Activated CD4-positive, CD25-positive, alpha-beta regulatory T cell treated with anti-CD3 and anti-CD28 coated beads, Interleukin-2, amount 50 U/mL, for 16 hours (primary cell): ENCODE results near the gene ZNF835.
"Not testable (repeated sequence)": the region's sequence is repeated elsewhere in the genome, so short reads cannot be mapped to it uniquely, and the experiment has no call there.

ENCODE experiments used
- DNase-seq: peaks from one replicate; pipeline ENCODE4 v3.0.0-alpha.2; 2020; ENCODE audit warnings: low read depth, low spot score

Gene ZNF835

GRCh38 chr19:56671613-56671994 is at the start of gene ZNF835:
Gene ZNF835, minus strand, starts transcription at chr19:56671757. Its CDS starts 6,559 bp downstream, at chr19:56665198.
- peak; percentile 61 for DNase-seq

- no peak for DNase-seq
Observed at GRCh38 chr19:56720281-56720680, 48.7 kb upstream of the ZNF835 start.

DNA sequence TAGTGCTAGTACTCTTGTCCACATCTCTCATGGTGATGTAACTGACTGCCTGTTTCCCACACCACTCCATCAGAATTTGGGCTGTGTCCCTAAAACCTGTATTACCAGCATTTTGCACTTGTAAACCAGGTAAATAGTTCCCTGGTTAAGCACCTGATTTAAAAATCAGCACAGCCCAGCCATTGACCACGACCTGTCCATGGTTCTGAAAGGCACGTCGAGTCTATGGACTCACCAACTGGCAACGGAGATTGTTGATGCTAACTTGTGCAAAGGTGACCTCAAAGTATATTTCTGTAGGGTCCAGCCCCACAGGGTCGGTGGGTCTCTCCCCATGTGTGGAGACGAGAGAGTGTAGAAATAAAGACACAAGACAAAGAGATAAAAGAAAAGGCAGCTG is 46.7 kb upstream of the ZNF835 start:
- DNase-seq: no peak

- DNase-seq: no peak
Observed at GRCh38 chr19:56712611-56713276, 41.2 kb upstream of the ZNF835 start.

- DNase-seq: no peak
Observed at GRCh38 chr19:56710437-56710836, 38.9 kb upstream of the ZNF835 start.

DNA sequence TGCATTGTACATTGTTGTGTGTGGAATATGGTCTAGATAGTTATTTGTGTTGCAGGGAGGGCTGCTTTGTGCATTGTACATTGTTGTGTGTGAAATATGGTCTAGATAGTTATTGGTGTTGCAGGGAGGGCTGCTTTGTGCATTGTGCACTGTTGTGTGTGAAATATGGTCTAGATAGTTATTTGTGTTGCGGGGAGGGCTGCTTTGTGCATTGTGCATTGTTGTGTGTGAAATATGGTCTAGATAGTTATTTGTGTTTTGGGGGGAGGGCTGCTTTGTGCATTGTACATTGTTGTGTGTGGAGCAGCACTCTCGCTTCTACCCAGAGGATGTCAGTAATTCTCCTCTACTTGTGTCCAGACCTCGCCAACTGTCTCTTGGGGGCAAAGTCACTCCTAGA is 36.3 kb upstream of the ZNF835 start:
- no peak for DNase-seq

DNA sequence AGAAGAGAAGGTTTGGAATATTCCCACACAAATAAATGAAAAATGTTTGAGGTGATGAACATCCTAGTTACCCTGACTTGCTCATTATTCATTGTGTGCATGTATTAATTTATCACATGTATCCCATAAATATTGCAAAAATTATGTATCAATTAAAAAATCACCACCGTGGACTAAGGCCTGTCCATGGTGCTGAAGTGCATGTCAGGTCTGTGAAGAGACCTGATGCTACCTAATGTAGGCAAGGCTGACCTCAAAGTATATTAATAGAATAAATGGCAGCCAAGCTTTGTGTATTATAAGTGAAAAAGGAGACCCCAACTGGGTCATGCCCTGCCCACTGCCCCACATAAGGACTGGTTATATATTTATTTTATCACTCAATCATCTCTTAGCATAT is 34.4 kb upstream of the ZNF835 start:
- DNase-seq: no peak

DNA sequence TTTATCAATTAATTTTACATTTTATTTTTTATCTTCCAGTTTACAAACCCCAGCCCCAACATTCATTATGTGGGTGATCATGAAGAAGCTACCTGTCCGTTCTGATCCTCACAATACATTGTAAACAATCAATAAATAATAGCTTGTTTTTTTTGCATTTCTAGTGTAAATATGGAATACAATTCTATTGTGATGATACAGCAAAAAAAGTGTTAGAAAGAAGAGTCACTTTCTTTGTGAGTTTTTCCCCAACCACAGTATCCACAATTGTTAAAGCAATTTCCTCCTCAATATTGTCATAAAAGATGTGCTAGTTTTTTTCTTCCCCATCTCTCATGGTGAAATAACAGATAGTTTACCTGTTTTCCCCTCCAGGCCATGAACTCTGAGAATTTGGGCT is 30.3 kb upstream of the ZNF835 start:
- no peak for DNase-seq

GRCh38 chr19:56699552-56699951 is 28.0 kb upstream of the ZNF835 start:
- DNase-seq: no peak

DNA sequence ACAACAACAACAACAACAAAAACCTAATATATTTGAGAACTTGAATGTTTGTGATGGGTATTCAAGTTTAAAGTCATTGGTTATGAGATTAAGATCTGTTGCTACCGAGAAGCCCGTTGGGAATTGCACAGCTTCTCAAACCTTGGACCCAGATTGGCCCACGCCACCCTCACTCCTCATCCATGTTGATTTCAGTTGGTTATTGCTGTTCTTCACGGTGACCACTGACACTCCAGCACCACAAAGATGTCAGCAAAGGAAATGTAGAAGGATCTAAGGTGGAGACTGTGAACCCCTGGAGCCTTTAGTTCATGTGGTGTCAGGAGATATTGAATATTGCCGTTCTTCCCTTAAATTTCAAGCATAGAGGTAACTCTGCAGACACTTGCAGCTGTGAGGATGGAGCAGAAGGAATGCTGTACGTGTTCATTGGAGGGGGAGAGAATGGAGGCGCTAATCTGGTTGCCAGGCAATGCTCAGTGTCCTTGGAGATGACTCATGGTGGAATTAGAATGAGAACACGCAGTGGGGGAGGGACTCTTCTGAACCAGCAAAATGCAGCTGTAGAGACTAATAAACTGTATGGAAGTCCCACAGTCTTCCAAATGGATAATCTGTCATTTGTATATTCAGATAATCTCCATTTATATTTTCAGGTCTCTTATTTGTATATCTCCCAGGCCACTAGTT is 20.8 kb upstream of the ZNF835 start:
- DNase-seq: no peak

- DNase-seq: no peak
Observed at GRCh38 chr19:56690670-56691069, 19.1 kb upstream of the ZNF835 start.

DNA sequence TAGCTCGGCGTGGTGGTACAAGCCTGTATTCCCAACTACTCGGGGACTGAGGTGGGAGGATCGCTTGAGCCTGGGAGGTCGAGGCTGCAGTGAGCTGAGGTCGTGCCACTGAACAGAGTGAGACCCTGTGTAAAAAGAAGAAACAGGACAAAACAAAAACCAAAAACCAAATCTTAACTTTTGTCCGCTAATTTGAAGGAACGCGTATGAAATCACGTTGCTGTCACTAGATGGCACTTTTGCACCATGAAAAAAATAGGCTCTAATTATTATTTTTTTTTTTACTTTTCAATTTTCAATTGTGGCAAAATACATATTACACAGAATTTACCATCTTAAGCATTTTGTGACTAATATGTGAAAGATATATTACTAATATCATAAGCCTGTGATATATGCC is 17.6 kb upstream of the ZNF835 start:
- no peak for DNase-seq

DNA sequence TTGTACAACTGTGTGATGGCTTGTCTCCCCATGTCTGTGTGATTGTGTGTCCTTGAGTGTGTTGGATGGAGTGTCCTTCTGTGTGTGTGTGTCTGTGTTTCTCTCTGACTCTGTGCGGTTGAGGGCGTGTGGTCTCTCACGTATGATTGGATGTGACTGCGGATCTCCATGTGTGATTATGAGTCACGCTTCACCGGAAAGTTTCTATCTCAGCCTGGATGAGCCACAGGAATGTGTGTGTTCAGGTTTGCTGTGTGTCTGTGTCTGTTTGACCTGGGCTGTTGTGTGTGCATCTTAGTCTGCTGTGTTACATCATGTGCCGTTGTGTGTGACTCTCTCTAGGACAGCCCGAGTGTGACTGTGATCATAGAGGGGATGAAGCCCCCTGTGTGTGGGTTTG is 15.5 kb upstream of the ZNF835 start:
- DNase-seq: no peak

DNA sequence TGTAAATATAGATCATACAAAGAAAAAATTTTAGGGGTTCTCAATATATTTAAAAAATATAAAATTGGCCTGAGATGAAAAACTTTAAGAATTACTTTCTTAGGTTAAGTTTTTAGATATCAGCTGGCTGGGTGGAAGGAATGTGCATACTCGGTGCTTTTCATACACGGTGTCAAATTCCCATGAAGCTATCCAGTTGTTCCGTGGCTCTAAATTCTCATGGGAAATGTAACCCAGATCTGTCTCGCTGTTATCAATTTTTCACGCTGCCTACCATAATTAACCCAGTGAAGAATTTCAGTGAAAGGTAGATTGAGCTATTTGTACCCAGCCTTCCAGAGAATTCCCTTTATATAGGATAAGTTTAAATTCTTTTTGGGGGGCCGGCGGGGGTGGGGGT is 11.6 kb upstream of the ZNF835 start:
- no peak for DNase-seq

- DNase-seq: no peak
Observed at GRCh38 chr19:56681702-56682101, 10.1 kb upstream of the ZNF835 start.

- DNase-seq: no peak
Observed at GRCh38 chr19:56678205-56678604, 6.6 kb upstream of the ZNF835 start.

DNA sequence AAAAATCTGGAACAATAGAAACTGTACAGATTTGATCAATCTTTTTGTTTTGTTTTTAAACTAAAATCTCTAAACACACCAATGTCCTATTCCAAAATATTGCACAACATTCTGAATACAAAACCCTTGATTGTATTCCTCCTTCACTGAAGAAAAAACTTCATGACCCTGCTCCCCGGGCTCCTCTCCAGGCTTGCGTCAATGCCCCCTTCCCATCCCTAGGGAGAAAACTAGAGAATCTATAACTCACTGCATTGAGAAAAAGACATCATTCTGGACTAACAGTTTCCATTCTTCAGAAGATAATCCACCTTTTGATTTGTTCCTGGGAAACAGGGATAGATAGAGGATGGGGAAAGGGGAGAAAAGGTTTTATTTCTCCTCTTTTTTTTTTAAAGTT is 1.1 kb upstream of the ZNF835 start:
- DNase-seq: not testable (repeated sequence)

GRCh38 chr19:56670961-56671612 is 470 bp downstream of the ZNF835 start:
- DNase-seq: no peak

- DNase-seq: no peak
Observed at GRCh38 chr19:56670401-56670960, 1.1 kb downstream of the ZNF835 start.

DNA sequence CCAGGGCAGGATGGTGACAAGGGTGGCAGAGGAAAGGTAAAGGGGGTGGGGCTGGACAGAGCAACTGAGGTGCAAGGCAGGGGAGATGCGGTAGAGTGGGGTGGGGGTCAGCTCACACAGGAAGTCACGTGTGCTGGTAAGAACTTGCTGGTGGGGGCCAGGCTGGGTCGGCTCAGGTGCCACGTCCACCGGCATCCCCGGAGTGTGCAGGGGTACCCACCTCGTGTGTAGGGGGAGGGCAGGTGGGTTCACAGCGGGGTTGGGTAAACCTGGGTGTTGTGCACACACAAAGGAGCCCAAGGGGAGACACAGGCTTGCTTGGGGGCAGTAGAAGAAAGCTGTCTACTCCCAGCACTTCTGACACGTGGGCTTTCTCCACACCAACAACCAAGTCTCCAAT is 2.9 kb downstream of the ZNF835 start:
- DNase-seq: no peak

DNA sequence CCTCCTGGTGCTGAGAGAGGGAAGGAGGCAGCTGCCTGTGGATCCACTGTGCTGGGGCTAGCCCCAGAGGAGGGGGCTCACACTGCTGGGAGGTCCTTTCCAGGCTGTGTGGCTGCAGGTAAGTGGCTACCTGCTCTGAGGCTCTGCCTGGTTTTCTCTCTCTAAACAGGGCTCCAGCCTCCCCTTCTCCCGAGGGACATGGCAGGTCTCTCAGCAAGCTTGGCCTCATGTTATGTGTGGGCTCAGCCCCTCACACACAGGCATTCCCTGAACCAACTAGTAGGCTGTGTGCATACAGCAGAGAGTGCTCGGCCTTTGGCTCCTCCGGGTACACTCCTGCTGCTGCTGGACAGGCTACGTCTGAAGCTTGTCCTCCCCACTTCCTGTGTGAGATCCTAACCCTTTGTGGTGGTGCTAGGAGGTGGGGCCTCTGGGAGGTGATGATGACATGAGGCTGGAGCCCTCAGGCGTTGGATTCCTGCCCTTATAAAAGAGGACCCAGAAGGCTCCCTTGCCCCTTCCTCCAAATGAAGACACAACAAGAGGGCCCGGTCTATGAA is 4.2 kb downstream of the ZNF835 start:
- no peak for DNase-seq

- no peak for DNase-seq
Observed at GRCh38 chr19:56664511-56664910, 7.0 kb downstream of the ZNF835 start.
